Hair follicular keratinocyte (primary cell): ENCODE measurements around the gene FATE1. TPM values are rescaled to one million over a fixed set of nuclear protein-coding genes. Genes with fewer than 3 reads are reported as not detected.

Experiments
- total RNA-seq: library from RNA; depleted of rRNA; stranded (reverse); fragments of >200 nt; gene quantifications from 2 replicates; pipeline ENCODE4 v1.2.3, GENCODE V29; 2015

The FATE1 gene
- not detected in 2 replicates for total RNA-seq

DNA sequence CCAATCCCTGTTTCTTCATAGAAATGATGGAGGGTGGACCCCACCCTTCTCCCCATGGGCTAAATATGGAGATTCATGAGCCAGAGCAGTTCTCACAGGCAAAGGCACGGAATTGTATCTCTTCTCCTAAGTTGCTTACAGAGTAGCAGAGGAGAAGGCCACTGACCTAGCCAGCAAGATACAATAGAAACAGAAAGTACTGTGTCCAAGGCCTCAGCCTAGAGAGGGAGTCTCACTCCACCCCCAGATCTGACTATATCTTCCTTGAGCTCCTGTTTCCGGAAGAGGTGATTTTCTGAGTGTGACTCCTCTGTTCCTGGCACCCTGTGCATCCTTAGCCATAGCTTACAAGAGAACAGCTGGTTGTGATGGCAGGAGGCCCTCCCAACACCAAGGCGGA, at the start of gene FATE1:
Gene FATE1, plus strand, starts transcription at position 284 of the 400 bp plus-strand sequence. Its CDS starts 85 bp downstream, at position 369.

GRCh38 chrX:151694661-151695582, 20.9 kb upstream of the FATE1 start, which contains the start of gene PRRG3:
PRRG3 (plus strand) TSS chrX:151695458; CDS start chrX:151698815, 3,357 bp downstream.

DNA sequence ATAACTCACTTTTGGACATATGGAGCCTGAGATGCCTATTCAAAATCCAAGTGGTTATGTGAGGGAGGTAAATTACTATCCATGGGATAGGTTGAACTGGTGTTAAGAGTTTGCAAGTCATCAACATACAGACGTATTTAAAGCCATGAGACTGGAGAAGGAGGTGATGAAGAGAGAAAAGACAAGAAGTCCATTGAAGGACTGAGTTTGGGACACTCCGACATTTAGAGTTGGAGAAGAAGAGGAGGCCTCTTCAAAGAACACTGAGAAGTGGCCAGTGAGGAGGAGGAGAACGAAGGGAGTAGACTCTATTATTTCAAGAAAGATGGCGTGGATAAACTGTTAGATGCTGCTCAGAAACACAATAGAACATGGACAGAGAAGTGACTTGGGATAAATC, 18.6 kb downstream of the FATE1 start, which contains the start of gene CNGA2:
Gene CNGA2, plus strand, starts transcription at position 301 of the 400 bp plus-strand sequence. CDS start 3,738 bp downstream, outside the sequence.

Other genes starting within 250 kb of the FATE1 start
- gene PASD1, start 152.4 kb upstream of the FATE1 start, total RNA-seq = not detected in 2 replicates
- gene PRRG3, start 20.6 kb upstream of the FATE1 start, total RNA-seq = not detected in 2 replicates
- not detected in 2 replicates for gene CNGA2, start 18.7 kb downstream of the FATE1 start, total RNA-seq
- not detected in 2 replicates for gene MAGEA4, start 196.9 kb downstream of the FATE1 start, total RNA-seq